HL-60 (cell line): ENCODE measurements around the gene VPS13D.

ENCODE experiments used
- DNase-seq, 2 experiments: peaks; one replicate each; pipeline ENCODE4 v3.0.0-alpha.2; 2010 to 2020; ENCODE audit warnings: low read depth in 1 of 2, low spot score in 1 of 2
- H3K27ac ChIP-seq: fragments of 250-450 bp; sonication (Bioruptor Pico); replicated peaks from 2 replicates; pipeline ENCODE4 v1.5.1; 2020; ENCODE audit warnings: mild to moderate bottlenecking, moderate library complexity
- H3K27me3 ChIP-seq: fragments of 250-450 bp; sonication (Bioruptor Pico); 2 replicates; pipeline ENCODE4 v1.5.1; 2021; ENCODE audit warnings: mild to moderate bottlenecking, moderate library complexity; ENCODE audit not compliant: insufficient read depth, poor library complexity, severe bottlenecking
- H3K4me3 ChIP-seq: replicated peaks from 2 replicates; pipeline ENCODE4 v1.5.1; 2011; ENCODE audit warnings: mild to moderate bottlenecking, control low read depth, low read length; ENCODE audit not compliant: insufficient read depth
- CTCF ChIP-seq: IDR thresholded peaks from one replicate; pipeline ENCODE4 v1.5.1; 2011; ENCODE audit warnings: low read length, control low read depth, inconsistent platforms; ENCODE audit not compliant: insufficient read depth
- GABPA ChIP-seq: IDR thresholded peaks from 2 replicates; pipeline ENCODE4 v1.6.1; 2012; ENCODE audit warnings: low read depth
- POLR2AphosphoS5 ChIP-seq: IDR thresholded peaks from 2 replicates; pipeline ENCODE4 v1.6.1; 2012; ENCODE audit warnings: low read depth
- REST ChIP-seq: IDR thresholded peaks from 2 replicates; pipeline ENCODE4 v1.6.1; 2012; ENCODE audit warnings: low read depth; ENCODE audit not compliant: insufficient replicate concordance
- SPI1 ChIP-seq: IDR thresholded peaks from 2 replicates; pipeline ENCODE4 v1.6.1; 2012; ENCODE audit warnings: low read depth, mild to moderate bottlenecking, borderline replicate concordance

Gene VPS13D

GRCh38 chr1:12296016-12296415, 66.2 kb downstream of the VPS13D start:
- TF ChIP-seq SPI1 (no peak), REST (no peak), POLR2AphosphoS5 (no peak), GABPA (no peak), CTCF (no peak)
- H3K27me3 ChIP-seq: no peaks in the 10 kb centered on the region
- no peak overlapping the region for H3K27ac ChIP-seq
- DNase-seq: no peak
- no peak overlapping the region for H3K4me3 ChIP-seq

GRCh38 chr1:12296623-12297022, 66.8 kb downstream of the VPS13D start:
- TF ChIP-seq SPI1: no peak
- TF ChIP-seq CTCF: no peak
- no peak for TF ChIP-seq REST
- TF ChIP-seq GABPA: no peak
- TF ChIP-seq POLR2AphosphoS5: no peak
- DNase-seq: no peak
- H3K27me3 ChIP-seq: no peaks in the 10 kb centered on the region
- no peak overlapping the region for H3K4me3 ChIP-seq
- H3K27ac ChIP-seq: no peak overlapping the region

- TF ChIP-seq GABPA: no peak
- TF ChIP-seq SPI1: no peak
- no peak for TF ChIP-seq CTCF
- TF ChIP-seq REST: no peak
- TF ChIP-seq POLR2AphosphoS5: no peak
- Histone ChIP-seq H3K27ac (no peak overlapping the region), H3K4me3 (no peak overlapping the region), H3K27me3 (no peaks in the 10 kb centered on the region)
- DNase-seq: no peak
These were observed 70.9 kb downstream of the VPS13D start for GRCh38 chr1:12300706-12301105.
